ENCODE measurements around the gene SPINK9.

The SPINK9 gene

GRCh38 chr5:148383564-148384379, 48.4 kb downstream of the SPINK9 start, which contains the start of gene FBXO38:
FBXO38 (plus strand) TSS chr5:148383958; CDS start chr5:148394777, 10,819 bp downstream.
- TF ChIP-seq CTCF (IDR thresholded peaks at IDR 0.05): no peak; the same call in 1 of the 2 replicates

GRCh38 chr5:148384380-148384737, 49.0 kb downstream of the SPINK9 start:
- no peak for TF ChIP-seq CTCF (IDR thresholded peaks at IDR 0.05)

- no peak for TF ChIP-seq CTCF (IDR thresholded peaks at IDR 0.05)
Measured at GRCh38 chr5:148385094-148385493, 49.7 kb downstream of the SPINK9 start.

- no peak for TF ChIP-seq CTCF (IDR thresholded peaks at IDR 0.05)
Measured at GRCh38 chr5:148386041-148386440, 50.7 kb downstream of the SPINK9 start.

- TF ChIP-seq CTCF (IDR thresholded peaks at IDR 0.05): no peak
Measured at GRCh38 chr5:148387325-148387724, 52.0 kb downstream of the SPINK9 start.

- TF ChIP-seq CTCF (IDR thresholded peaks at IDR 0.05): no peak
Measured at GRCh38 chr5:148388696-148389095, 53.3 kb downstream of the SPINK9 start.
